GM18868 (cell line): Measurements from ENCODE around the gene ACACB.
"Not testable (repeated sequence)": the region's sequence is repeated elsewhere in the genome, so short reads cannot be mapped to it uniquely, and the experiment has no call there.

Experiments used
- ATAC-seq: cut with Tn5 transposase; IDR thresholded peaks from one replicate; pipeline ENCODE4 v1.9.1; 2021; ENCODE audit warnings: mild to moderate bottlenecking, moderate library complexity; ENCODE audit not compliant: unreplicated experiment

The ACACB gene

DNA sequence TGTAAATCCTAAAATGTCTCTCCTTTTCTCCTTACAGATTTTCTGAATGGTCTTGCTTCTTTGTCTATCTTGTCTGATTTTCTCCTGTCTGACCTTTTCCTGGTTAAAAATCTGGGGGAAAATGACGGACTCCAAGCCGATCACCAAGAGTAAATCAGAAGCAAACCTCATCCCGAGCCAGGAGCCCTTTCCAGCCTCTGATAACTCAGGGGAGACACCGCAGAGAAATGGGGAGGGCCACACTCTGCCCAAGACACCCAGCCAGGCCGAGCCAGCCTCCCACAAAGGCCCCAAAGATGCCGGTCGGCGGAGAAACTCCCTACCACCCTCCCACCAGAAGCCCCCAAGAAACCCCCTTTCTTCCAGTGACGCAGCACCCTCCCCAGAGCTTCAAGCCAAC lies 23.0 kb downstream of the ACACB start:
- ATAC-seq, result no peak

DNA sequence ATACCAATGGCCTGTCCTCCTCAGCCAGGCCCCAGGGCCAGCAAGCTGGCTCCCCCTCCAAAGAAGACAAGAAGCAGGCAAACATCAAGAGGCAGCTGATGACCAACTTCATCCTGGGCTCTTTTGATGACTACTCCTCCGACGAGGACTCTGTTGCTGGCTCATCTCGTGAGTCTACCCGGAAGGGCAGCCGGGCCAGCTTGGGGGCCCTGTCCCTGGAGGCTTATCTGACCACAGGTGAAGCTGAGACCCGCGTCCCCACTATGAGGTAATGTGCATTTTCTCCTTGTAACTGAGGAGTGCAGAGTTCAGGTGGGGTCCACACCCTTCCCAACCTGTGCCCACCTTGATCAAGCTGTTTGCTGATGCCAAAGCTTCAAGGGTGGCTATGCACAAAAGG lies 23.4 kb downstream of the ACACB start:
- no peak for ATAC-seq

DNA sequence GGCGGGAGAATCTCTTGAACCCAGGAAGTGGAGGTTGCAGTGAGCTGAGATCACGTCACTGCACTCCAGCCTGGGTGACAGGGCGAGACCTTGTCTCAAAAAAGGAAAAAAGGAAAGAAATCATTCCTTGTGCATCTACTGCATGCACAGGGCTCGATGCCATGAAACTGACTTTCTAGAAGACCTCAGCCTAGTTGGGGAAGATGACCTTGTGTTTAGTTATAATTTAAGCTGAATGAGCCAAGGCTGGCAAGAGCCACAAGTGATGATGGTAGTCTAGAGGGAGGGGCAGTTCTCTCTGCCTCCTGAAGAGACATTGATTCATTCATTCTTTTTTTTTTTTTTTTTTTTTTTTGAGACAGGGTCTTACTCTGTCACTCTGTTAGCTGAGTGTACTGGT lies 24.2 kb downstream of the ACACB start:
- no peak for ATAC-seq

DNA sequence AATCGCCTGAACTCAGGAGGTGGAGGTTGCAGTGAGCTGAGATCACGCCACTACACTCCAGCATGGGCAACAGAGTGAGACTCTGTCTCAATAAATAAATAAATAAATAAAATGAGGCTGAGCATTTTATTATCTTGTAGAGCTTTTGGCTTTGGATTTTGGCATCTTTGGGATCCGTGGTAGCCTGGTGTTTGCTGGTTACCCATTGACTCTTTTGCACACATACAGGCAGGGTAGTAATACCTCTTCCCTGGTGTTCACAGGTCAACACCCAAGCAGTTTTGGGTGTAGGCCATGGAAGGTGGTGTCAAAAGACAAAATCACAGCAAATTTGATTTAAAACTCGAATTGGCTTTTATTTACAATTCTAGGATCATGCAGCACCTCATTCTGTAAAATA lies 27.8 kb downstream of the ACACB start:
- no peak for ATAC-seq

DNA sequence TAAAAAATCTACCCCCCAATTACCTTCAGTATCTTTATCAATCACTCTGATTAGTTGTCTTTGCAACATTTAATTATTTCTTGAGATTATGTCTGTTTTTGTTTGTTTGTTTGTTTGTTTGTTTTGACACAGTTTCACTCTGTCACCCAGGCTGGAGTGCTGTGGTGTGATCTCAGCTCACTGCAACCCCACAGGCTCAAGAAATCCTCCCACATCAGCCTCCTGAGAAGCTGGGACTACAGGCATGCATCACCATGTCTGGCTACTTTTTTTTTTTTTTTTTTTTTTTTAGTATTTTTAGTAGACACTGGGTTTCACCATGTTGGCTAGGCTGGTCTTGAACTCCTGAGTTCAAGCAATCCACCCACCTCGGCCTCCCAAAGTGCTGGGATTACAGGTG lies 30.7 kb downstream of the ACACB start:
- ATAC-seq, result not testable (repeated sequence)

DNA sequence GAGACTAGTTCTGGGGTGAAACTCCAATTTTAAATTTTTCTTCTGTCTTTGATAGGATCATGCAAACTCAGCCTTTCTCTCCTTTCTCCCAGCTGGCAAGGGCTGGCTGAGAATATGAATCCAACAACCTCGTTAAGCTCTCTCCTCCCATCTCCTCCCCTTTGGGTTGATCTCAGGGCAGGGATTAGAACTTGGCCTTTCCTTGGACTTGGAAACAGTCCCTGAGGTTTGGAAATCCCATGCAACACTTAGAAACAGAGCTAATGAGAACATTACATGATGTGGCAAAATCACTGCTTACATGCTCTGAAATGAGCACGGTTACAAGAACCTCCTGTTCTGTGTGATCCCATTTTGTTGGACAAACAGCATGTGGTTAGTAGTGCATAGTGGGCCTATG lies 31.6 kb downstream of the ACACB start:
- ATAC-seq, result no peak

DNA sequence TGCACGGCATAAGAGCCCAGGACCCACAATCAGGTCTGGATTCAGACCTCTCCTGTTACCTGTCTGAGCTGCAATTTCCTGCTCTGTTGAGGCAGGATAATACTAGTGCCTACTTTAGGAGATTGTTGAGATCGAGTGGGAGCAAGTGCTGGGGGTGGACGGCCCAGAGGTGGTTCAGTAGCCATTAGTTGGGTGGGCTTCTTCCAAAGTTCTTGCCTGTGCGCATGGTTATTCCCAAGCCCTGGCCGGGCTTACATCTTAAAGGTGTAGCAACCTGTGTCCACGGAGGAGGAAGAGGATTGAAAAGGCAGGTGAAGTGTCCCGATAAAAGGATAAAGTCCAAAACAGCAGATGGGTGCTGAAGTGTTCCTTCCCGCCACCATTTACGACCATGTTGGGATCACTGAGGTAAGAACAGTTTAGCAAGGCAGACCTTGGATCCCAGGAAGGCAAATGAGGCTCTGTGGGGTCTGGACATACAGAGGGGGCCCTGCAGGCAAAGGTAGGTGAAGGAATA lies 33.8 kb downstream of the ACACB start:
- ATAC-seq, result no peak

DNA sequence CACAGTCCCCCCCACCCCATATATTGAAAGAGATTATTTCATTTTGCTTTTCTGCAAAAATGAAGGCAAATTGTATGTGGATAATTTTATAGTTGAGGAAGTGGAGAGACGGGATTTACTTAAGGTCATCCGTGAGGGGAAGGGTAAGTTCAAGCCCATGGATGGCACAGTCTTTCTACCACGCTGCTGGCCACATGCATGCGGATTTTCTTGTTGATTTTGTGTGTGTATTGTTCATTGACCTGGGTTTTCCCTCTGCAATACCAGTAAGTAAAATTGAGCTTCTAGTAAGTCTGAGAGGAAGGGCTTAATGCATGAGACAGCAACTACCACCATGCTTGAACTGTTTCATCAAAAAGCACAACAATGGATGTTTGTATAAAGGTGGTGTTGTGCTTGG lies 35.1 kb downstream of the ACACB start:
- no peak for ATAC-seq

DNA sequence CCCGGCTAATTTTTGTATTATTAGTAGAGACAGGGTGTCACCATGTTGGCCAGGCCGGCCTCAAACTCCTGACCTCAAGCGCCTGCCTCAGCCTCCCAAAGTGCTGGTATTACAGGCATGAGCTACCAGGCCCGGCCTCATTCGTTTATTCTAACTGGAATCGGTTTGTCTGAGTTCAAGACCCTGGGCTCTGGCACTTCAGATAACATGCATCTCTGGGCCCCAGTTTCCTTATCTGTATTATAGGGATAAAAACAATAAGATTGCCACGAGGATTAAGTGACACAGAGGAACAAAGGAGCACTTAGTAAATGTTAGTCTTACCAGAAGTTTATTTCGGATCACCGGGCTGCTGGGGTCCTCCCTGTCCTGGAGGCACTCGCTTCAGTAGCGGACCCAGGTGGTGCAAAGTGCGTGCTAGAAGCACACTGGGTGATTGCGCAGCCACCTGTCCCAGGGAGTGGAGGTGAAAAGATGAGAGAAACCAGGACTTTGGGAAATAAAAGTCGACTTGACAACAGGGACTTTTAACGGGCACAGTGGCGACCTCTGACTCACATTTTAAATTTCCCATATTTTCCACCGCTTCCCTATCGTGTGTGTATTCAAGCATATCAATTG lies 37.5 kb downstream of the ACACB start:
- no peak for ATAC-seq

DNA sequence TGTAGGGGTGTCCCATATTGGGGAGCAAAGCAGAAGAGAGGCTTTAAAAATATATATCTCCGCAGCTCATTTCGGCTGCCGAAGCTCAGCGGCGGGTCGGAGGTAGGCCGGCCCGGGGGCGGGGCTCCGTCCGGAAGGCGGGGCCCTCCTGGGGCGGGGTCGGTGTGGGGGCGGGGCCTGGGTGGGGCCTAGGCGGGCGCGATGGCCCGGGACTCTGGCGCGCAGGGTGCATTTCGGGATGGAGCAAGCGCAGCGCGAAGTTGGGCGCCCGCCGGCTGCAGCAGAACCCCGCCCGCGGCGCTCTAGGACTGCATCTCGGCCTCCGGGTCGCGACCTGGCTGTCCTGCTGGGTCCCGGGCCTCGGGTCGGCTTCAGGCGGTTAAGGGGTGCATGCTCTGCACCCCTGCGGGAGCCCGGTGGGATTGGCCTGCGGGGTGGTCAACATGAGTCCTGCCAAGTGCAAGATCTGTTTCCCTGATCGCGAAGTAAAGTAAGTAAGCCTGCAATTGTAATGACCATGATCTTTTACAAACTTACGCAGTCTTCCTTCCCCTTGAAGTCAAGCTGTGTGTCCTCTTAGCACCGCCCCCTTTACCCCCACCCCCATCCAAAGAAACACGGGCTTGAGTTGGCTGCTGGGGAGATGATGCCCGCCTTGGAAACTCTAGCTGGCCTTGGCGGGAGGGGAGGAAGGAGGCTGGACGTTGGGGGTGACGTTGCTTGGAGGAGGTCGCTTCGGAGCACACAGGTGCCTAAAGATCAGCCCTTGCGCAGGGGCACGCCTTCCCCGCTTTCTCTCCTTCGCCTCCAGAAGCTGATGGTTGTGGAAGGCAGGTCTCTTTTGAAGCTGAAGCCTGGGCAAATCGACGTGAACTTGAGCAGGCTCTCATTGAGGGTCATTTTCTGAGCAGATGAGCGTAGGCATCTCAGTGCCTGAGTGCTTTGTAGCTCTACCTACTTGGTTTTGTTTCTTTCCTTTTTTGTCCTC lies 38.4 kb downstream of the ACACB start:
- peak; percentile 83 for ATAC-seq

DNA sequence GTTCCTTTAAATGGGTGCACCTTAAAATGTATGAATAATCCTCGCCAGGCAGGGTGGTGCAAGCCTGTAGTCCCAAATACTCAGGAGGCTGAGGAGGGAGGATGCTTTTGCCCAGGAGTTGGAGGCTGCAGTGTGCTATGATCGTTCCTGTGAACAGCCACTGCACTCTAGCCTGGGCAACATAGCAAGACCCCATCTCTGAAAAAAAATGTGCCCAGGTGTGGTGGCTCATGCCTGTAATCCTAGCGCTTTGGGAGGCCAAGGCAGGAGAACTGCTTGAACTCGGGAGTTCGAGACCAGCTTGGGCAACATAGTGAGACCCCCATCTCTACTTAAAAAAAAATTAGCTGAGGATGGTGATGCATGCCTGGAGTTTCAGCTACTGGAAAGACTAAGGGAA lies 39.6 kb downstream of the ACACB start:
- no peak for ATAC-seq

DNA sequence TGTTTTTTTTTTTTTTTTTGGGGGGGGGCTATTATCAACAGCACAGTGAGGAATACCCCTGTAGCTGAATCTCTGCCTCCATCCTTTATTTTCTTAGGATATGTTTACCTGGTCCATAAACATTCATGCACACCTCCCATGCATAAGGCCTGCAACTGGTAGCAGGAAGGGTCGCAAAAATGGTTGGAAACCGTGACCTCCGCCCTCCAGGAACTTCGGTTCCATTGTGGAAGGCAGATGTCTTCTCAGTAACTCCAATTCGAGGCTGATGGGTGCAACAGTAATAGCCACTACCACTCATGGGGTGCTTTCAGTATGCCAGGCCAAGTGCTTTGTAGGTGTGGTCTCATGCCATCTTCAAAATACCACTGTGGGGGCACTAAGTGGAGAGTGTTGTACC lies 40.2 kb downstream of the ACACB start:
- ATAC-seq, result no peak

DNA sequence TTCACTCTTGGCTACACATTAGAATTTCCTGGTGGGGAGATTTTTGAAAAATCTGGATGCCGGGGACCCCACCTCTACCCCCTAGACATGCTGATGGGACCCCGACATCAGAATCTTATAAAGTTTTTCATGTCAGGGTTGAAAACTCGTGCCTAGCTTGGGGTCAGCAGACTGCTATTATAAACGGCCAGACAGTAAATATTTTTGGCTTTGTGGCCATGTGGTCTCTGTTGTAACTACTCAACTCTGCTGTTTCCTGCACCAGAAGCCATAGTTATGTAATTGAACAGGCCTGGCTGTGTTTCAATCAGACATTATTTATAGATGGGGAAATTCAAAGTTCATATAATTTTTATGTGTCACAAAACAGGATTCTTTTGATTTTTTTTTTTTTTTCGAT lies 41.6 kb downstream of the ACACB start:
- ATAC-seq, result no peak

DNA sequence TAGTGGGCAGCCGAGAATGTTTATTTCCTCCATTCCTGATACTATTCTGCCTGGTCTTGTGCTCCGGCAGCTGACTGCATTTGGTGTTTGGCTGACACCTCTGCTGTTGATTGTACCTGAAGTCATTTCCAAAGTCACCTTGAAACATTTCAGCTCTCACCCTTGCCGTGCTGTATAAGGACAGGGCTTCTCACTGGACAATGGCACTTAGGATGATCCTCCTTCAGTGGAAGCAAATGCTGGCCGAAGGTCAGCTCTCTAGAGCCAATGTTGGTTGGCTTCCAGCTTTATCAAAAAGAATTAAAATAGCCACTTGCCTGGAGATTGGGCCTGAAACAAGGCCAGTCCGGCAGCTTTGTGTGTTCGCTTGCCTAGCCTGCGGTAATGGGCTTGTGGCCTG lies 44.0 kb downstream of the ACACB start:
- ATAC-seq, result no peak

DNA sequence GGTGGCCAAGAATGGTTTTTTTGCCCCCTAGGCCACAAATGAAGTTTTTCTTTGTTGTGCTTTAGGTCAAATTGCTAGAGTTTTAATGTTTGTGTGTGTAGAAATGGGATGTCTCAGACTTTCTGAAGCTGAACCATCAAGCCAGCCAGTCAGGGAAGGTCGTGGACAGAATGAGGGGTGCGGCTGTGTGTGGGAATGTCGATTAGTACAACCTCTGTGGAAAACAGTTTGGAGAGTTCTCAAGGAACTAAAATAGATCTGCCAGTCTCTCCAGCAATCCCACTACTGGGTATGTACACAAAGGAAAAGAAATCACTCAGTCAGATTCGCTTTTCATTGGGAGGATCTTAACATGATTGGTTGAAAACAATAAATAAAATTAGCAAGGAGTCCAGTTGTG lies 44.5 kb downstream of the ACACB start:
- ATAC-seq, result no peak

DNA sequence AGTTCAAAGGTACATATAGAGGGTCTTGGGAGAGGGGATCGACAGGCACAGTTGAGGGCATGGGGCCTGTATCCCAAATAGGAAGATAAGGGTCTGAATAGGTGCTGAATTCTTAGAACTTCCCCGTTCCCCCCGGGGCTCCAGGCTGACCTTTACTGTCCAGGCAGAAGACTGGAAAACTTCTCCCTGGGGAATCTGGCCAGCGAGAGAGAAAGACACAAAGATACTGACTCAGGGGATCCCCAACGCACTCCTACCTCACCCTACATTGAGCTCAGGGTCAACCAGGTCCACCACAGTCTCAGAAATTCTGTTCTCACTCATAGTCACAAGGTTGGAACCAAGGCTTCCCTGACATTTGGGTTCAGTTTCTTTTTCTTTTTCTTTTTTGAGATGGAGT lies 46.2 kb downstream of the ACACB start:
- no peak for ATAC-seq

DNA sequence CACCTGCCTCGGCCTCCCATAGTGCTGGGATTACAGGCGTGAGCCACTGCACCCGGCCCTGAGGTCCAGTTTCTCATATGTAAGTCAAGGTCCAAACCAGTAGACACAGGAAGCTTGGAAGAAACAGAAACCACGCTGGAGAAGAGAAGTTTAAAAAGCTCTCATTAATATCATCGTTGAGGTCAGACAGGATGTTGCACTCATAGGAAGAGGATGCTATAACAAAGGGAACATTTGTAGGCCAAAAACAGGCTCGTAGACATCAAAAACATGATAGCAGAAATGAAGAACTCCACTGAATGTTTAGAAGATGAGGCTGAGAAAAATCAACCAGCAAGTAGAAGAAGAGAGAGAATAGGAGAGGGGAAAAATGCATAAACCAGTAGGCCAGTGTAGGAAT lies 46.8 kb downstream of the ACACB start:
- no peak for ATAC-seq

DNA sequence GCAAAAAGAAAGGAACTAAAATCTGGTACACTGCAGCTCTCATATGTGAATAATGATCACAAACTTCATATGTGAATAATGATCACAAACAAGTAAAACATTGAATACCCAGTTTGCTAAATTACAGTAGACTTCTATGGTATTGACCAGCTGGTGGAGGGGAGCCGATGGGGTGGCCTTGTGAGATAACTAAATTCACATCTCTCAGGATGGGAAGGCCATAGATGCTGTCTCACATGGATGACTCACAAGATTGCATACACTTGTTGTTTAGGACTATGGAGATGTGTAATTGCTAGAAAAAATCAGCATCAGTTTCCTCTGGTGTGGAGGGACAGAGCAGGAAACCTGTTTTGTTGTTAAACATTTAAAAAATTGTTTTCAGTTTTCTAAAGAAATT lies 49.2 kb downstream of the ACACB start:
- no peak for ATAC-seq

DNA sequence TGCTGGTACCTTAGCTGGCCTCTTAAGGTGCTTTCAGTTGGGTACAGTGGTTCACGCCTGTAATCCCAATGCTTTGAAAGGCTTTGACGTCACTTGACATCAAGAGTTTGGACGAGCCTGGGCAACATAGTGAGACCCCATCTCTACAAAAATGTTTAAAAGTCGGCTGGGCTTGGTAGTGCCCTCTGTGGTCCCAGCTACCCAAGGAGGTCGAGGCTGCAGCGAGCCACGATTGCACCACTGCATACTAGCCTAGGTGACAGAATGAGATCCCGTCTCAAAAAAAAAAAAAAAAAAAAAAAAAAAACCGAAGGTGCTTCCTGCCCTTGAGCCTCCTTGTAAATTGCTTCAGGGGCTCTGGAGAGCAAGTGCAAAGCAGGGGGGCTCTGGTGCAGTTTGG lies 50.0 kb downstream of the ACACB start:
- no peak for ATAC-seq

DNA sequence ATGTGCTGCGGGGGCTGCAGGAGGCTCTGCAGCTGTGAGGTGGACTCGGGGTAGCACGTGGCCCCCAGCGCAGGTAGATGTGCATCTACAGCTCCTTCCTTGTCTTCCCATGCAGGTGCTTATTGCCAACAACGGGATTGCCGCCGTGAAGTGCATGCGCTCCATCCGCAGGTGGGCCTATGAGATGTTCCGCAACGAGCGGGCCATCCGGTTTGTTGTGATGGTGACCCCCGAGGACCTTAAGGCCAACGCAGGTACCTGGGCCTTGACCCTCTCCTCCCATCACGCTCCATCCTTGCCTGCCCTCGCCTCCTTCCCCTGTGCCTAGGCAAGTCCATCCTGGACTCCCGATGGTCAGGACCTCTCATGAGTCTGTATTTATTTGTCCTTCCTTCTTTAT lies 51.4 kb downstream of the ACACB start:
- ATAC-seq, result no peak

DNA sequence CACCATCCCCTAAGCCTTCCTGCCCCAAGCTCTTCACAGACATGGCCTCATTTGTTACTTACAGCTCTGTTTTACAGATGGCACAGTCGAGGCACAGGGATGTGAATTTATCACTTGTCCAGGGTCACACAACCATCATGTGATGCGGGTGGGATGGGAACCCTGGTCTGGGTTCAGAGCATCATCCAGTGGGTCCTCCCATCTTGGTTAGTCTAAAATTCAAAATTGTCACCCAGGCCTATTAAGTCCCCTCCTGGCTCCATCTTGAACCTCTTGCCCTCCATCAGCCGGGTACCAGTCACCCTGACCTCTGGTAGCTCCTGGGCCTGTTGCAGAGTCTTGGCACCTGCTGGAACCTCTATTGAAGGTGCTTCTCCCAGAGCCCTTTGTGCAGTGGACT lies 52.9 kb downstream of the ACACB start:
- no peak for ATAC-seq

DNA sequence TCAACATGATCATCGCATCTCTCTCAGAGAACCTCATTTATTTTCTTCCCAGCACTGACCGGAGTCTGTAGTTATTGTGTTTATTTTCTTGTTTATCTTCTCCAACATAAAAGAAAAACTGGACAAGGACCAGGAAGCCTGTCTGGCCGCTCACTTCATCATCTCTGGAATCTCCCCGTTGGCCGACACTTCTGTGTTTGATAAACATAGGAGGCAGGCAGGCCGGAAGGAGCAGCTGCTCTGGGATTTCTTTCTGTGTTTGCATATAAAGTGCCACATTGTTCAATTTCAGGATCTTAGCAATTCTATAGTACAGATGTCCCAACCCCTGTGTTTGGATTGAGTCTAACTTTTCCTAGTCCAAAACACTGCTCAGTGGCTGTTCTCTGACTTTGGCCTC lies 53.3 kb downstream of the ACACB start:
- ATAC-seq, result no peak
